ENCODE measurements around the gene DDX39B.
A peak's percentile ranks its signal among the peaks of the same experiment; 100 is the strongest.

Gene DDX39B

DNA sequence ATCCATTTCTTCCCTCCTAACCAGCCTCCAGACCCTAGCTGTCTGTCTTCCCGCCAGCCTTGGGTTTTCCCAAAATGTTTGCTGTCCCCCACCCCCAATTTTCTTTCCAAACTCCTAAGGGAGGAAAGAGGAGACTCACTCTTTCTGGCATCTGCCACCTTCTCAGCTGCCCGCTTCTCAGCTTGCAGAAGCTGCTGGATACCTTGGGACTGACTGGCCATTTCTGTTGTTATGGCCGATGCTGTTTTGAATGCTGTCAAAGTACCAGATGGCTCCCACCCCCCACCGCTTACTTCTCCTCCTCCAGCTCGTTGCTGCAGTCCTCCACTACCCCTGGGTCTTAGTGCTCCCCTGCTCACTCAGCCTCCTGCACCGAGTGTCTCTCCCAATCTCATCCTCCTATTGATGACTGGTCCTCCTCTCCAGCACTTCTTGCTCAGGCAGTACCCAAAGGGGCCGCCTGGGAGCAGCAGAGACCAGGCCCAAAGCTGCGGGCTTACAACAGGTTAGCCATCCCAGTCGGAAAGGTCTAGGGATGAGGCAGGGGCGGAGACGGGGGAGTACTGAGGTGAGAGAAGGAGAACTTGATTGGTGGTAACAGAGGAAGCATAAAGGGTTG lies 4.6 kb upstream of the DDX39B start, which contains the start of gene ATP6V1G2:
Gene ATP6V1G2, minus strand, starts transcription at position 270 of the 619 bp plus-strand sequence. Its CDS starts 49 bp downstream, at position 221.
- peak within 1 kb of the TSS; percentile 77 to 83 for H3K27ac ChIP-seq
- DNase-seq (ENCODE audit: low spot score) = peak; percentile 94
- peak within 1 kb of the TSS; percentile 65 for H3K4me3 ChIP-seq
- TF ChIP-seq, protein P1, sequence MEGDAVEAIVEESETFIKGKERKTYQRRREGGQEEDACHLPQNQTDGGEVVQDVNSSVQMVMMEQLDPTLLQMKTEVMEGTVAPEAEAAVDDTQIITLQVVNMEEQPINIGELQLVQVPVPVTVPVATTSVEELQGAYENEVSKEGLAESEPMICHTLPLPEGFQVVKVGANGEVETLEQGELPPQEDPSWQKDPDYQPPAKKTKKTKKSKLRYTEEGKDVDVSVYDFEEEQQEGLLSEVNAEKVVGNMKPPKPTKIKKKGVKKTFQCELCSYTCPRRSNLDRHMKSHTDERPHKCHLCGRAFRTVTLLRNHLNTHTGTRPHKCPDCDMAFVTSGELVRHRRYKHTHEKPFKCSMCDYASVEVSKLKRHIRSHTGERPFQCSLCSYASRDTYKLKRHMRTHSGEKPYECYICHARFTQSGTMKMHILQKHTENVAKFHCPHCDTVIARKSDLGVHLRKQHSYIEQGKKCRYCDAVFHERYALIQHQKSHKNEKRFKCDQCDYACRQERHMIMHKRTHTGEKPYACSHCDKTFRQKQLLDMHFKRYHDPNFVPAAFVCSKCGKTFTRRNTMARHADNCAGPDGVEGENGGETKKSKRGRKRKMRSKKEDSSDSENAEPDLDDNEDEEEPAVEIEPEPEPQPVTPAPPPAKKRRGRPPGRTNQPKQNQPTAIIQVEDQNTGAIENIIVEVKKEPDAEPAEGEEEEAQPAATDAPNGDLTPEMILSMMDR (IDR thresholded peaks at IDR 0.05) = peak; percentile 97

DNA sequence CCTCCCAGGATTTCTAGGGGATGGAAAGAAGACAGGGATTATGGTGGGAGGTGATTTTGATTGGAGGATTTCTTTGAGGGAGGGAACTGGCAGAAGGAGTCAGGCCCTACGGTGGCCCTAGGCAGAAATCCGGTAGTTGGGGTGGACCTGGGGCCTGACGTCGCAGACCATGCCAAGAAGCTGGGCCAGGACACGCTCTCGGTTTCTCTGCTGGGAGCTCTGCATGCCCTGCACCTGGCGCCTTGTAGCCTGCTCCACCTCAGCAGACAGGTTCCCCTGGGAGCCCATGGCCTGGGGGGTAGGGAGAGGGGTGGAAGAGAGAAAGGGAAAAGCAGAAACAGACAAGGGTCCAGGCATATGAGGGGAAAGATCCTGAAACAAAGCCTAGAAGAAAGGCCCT lies 3.5 kb upstream of the DDX39B start:
- no peak overlapping the region for H3K4me3 ChIP-seq
- no peak overlapping the region for H3K27ac ChIP-seq
- TF ChIP-seq, protein P1 (IDR thresholded peaks at IDR 0.05) = no peak
- no peak for DNase-seq (ENCODE audit: low spot score)

DNA sequence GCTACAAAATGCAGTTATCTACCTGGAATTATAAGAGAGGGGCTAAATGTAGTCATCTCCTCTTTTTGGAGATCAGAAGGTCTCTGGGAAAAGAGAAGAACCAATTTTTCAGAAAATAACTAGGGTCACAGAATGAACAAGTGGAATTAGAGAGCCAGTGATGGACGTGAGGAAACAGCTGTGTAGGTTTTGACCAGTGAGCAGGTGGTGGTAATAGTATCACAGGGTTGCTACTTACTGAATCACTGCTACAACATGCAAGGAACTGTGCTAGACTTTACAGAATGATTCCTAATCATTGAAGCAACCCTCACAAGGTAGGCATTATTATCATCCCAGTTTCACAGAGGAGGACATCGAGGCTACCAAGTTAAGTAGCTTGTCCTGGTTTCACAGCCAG lies 2.9 kb upstream of the DDX39B start:
- TF ChIP-seq, protein P1 (IDR thresholded peaks at IDR 0.05) = no peak
- no peak overlapping the region for H3K27ac ChIP-seq
- no peak for DNase-seq (ENCODE audit: low spot score)
- no peak overlapping the region for H3K4me3 ChIP-seq

DNA sequence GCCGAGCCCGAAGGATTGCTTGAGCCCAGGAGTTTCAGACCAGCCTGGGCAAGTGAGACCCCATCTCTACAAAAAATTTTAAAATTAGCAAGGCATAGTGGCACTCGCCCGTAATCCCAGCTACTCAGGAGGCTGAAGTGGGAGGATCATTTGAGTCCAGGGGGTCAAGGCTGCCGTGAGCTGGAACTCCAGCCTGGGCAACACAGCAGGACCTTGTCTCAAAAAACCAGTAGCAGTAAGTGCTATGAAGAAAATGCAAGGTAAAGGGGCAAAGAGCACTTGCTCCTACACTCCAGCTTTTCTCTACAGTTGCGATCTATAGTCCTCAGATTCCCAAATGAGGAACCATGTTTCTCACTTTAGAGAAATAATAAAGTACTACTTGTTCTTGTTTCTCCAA lies 1.8 kb upstream of the DDX39B start:
- no peak for DNase-seq (ENCODE audit: low spot score)
- H3K27ac ChIP-seq = no peak overlapping the region
- TF ChIP-seq, protein P1 (IDR thresholded peaks at IDR 0.05) = no peak
- H3K4me3 ChIP-seq = no peak overlapping the region

DNA sequence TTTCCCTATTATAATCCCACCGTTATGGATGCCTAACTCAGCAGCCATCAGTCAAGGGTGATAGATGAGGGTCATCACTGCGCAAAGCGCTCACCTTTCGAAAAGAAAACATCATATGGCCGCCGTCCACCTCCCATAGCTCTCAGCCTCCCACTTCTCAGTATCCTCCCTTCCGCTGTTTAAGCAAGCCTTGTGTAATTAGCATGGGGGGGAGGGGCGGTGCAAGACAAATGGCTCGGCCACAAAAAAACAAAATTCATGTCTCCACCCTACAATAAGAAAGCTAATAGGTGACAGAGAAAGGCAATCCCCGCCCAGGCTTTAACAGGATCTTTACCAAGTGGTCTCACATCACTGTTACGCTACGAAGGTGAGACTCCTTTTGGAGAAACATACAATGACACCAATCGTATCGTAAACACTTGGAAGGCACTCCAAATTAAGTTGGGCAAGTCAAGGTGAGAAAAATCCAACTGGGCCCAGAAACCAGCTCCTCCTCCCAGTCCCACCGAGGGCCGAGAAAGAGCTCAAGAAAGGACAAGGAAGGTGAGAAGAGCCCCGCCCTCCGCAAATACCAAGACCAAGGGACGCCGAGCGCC lies 645 bp downstream of the DDX39B start:
- DNase-seq (ENCODE audit: low spot score) = no peak
- H3K4me3 ChIP-seq = peak overlapping the region; percentile 68
- TF ChIP-seq, protein P1 (IDR thresholded peaks at IDR 0.05) = no peak
- peak overlapping the region; percentile 91 to 96 for H3K27ac ChIP-seq

DNA sequence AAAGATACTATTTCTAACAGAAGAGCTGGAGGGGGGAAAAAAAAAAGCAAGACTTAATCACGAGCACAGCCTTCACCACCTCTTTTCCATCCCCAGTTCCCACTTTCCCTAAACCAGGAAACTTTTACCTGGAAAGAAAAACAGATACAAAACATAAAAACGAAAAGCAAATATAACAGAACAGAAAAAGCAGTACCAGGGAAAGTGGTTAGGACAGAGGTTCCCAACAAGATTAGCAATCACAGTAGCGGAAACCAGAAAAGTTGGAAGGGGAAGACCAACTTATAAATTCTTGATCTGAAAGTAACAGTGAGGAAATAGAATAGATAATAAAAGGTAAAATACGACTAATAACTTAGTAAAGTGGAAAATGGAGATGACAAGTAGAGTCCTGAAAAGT lies 1.2 kb downstream of the DDX39B start:
- Histone ChIP-seq H3K4me3 (peak overlapping the region; percentile 68), H3K27ac (peak overlapping the region; percentile 91 to 96)
- TF ChIP-seq, protein P1 (IDR thresholded peaks at IDR 0.05) = no peak
- DNase-seq (ENCODE audit: low spot score) = no peak
